Lower lobe of right lung (tissue), 2 donors: ENCODE results near the gene PYY. TPM values are rescaled to one million over a fixed set of nuclear protein-coding genes. Genes with fewer than 3 reads are reported as not detected.

Experiments
- ATAC-seq, 2 donors: fragments of 200-7000 bp; cut with Tn5 transposase; one replicate each; pipeline ENCODE4 v1.9.1; 2020 to 2022; ENCODE audit warnings: mild to moderate bottlenecking in 2 of 2, moderate library complexity in 2 of 2
- DNase-seq: peaks from one replicate; pipeline ENCODE4 v3.0.0-alpha.2; 2020
- H3K27ac ChIP-seq: fragments of 200-600 bp; one replicate; pipeline ENCODE4 v1.8.0; 2022
- H3K27me3 ChIP-seq: fragments of 200-600 bp; one replicate; pipeline ENCODE4 v1.8.0; 2022; ENCODE audit warnings: low read depth
- H3K36me3 ChIP-seq: fragments of 200-600 bp; one replicate; pipeline ENCODE4 v1.8.0; 2022; ENCODE audit warnings: mild to moderate bottlenecking
- H3K4me1 ChIP-seq: fragments of 200-600 bp; one replicate; pipeline ENCODE4 v1.8.0; 2022
- H3K4me3 ChIP-seq: fragments of 200-600 bp; one replicate; pipeline ENCODE4 v1.8.0; 2022; ENCODE audit warnings: mild to moderate bottlenecking
- H3K9me3 ChIP-seq: fragments of 200-600 bp; one replicate; pipeline ENCODE4 v1.8.0; 2022
- intact Hi-C: fragments of 100-400 bp; cut with DNase I; formaldehyde crosslinking; loops from one replicate; pipeline ENCODE4 v1.11.0; 2022
- total RNA-seq: library from RNA; stranded (reverse); fragmentation: NEBNext Ultra II Directional; extraction: Animal tissue kit (Norgen Biotek cat#: 25700); gene quantifications from one replicate; pipeline ENCODE4 v1.2.1, GENCODE V29; 2021
- TF ChIP-seq, protein P1 (sequence below): fragments of 200-600 bp; IDR thresholded peaks from one replicate; pipeline ENCODE4 v1.8.0; 2022; ENCODE audit warnings: antibody characterized with exemption, mild to moderate bottlenecking
- donor health status: DM: no; HTN: yes; CAD: no; lungs with severe emphysema.

PYY gene
- total RNA-seq, 1 donor from 2014 or later: not detected

- intact Hi-C loops: no loop called here
- no peak overlapping the region for H3K4me3 ChIP-seq
- ATAC-seq: no peak
- H3K36me3 ChIP-seq: no peaks in the 10 kb centered on the region
- TF ChIP-seq, protein P1, sequence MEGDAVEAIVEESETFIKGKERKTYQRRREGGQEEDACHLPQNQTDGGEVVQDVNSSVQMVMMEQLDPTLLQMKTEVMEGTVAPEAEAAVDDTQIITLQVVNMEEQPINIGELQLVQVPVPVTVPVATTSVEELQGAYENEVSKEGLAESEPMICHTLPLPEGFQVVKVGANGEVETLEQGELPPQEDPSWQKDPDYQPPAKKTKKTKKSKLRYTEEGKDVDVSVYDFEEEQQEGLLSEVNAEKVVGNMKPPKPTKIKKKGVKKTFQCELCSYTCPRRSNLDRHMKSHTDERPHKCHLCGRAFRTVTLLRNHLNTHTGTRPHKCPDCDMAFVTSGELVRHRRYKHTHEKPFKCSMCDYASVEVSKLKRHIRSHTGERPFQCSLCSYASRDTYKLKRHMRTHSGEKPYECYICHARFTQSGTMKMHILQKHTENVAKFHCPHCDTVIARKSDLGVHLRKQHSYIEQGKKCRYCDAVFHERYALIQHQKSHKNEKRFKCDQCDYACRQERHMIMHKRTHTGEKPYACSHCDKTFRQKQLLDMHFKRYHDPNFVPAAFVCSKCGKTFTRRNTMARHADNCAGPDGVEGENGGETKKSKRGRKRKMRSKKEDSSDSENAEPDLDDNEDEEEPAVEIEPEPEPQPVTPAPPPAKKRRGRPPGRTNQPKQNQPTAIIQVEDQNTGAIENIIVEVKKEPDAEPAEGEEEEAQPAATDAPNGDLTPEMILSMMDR: no peak
- no peak overlapping the region for H3K27ac ChIP-seq
- peaks cover 25% of the 10 kb centered on the region for H3K27me3 ChIP-seq
- H3K4me1 ChIP-seq: peaks cover 17% of the 10 kb centered on the region
- H3K9me3 ChIP-seq: no peaks in the 10 kb centered on the region
- no peak for DNase-seq
Measured at GRCh38 chr17:43911904-43912303, 41.8 kb downstream of the PYY start.

- Histone ChIP-seq H3K27me3 (peaks cover 47% of the 10 kb centered on the region), H3K36me3 (no peaks in the 10 kb centered on the region), H3K4me3 (no peak overlapping the region), H3K4me1 (peaks cover 28% of the 10 kb centered on the region), H3K9me3 (no peaks in the 10 kb centered on the region), H3K27ac (no peak overlapping the region)
- DNase-seq (no peak), ATAC-seq (no peak)
- TF ChIP-seq, protein P1: no peak
- intact Hi-C loops: no loop called here
Measured at GRCh38 chr17:43909537-43910231, 44.1 kb downstream of the PYY start.

DNA sequence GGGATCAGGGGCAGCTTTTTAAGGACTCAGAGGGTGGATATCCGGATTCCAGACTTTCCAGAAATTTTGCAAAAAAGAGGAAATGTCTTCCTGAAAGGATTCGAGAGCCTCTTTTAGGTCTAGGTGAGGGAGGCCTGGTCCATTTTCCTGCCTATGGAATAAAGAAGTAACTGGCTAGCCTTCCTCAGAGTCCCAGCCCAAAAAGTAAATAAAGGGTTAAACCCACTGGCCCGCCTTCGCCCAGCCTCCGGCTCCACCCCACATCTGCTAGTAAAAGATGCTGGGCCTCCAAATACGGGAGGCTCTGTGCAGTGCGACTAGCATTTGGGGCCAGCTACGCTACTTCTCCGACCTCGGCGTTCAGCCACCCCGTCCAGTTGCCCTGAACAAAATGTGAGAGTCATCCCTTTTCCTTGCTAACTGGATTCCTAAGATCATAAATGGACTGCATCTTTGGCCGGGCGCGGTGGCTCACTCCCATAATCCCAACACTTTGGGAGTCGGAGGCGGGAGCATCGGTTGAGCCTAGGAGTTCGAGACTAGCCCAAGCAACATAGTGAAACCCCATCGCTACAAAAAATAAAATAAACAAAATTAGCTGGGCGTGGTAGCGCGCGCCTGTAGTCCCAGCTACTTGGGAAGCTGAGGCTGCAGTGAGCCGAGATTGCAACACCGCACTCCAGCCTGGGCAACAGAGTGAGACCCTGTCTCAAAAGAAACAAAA lies 45.6 kb downstream of the PYY start:
- Histone ChIP-seq H3K36me3 (no peaks in the 10 kb centered on the region), H3K27me3 (peaks cover 54% of the 10 kb centered on the region), H3K4me3 (peak overlapping the region; percentile 60), H3K27ac (peak overlapping the region; percentile 64), H3K4me1 (peaks cover 28% of the 10 kb centered on the region), H3K9me3 (no peaks in the 10 kb centered on the region)
- intact Hi-C loops: no loop called here
- DNase-seq (peak; percentile 53), ATAC-seq (peak; percentile 51 to 63)
- TF ChIP-seq, protein P1: no peak

DNA sequence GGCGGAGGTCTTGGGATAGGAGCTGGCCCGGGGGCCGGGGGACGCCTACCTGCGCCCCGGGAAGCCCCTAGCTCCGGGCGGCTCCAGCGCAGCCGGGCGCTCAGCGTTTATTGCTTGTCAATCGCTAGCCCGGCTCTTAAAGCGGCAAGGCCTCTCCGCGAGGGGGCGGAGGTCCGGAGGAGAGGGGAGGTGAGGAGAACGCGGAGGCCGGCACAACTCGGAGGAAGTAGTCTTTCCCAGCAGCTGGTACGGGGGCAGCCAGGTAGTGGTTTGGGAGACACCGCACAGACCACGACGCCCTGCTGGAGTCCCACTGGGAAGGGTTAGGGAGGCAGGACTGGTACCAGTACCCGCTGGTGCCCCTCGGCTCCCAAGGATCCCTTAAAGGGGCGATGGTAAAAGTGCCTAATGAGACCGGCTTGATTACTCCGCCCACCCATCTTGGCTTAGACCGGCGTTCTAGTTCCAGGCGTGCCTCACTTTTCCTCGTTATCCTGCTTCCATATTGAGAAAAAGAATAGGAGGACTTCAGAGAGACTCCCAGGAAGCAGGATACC lies 46.2 kb downstream of the PYY start, which contains the start of gene MPP2:
MPP2 (minus strand) TSS at position 112 of the 557 bp plus-strand sequence. CDS start 3,076 bp downstream, outside the sequence.
- DNase-seq (peak; percentile 58), ATAC-seq (peak; percentile 59 to 75)
- no peaks in the 10 kb centered on the region for H3K9me3 ChIP-seq
- intact Hi-C loops: no loop called here
- peaks cover 54% of the 10 kb centered on the region for H3K27me3 ChIP-seq
- peaks cover 28% of the 10 kb centered on the region for H3K4me1 ChIP-seq
- peak within 1 kb of the TSS; percentile 64 for H3K27ac ChIP-seq
- no peaks in the 10 kb centered on the region for H3K36me3 ChIP-seq
- H3K4me3 ChIP-seq: peak within 1 kb of the TSS; percentile 60
- TF ChIP-seq, protein P1: peak; percentile 18

GRCh38 chr17:43906951-43907424 lies 46.8 kb downstream of the PYY start:
- DNase-seq (peak; percentile 41), ATAC-seq (peak in 1 of 2 donors; percentile 28)
- intact Hi-C loops: no loop called here
- peaks cover 54% of the 10 kb centered on the region for H3K27me3 ChIP-seq
- H3K4me3 ChIP-seq: peak overlapping the region; percentile 60
- peaks cover 28% of the 10 kb centered on the region for H3K4me1 ChIP-seq
- TF ChIP-seq, protein P1: no peak
- H3K36me3 ChIP-seq: no peaks in the 10 kb centered on the region
- H3K27ac ChIP-seq: peak overlapping the region; percentile 64
- no peaks in the 10 kb centered on the region for H3K9me3 ChIP-seq
